GM19395 (cell line): Measurements from ENCODE around the gene PATL1.
"Not testable (repeated sequence)": the region's sequence is repeated elsewhere in the genome, so short reads cannot be mapped to it uniquely, and the experiment has no call there.

Experiments used
- ATAC-seq: cut with Tn5 transposase; IDR thresholded peaks from one replicate; pipeline ENCODE4 v1.9.1; 2021; ENCODE audit warnings: mild to moderate bottlenecking, moderate library complexity; ENCODE audit not compliant: unreplicated experiment

PATL1 gene

DNA sequence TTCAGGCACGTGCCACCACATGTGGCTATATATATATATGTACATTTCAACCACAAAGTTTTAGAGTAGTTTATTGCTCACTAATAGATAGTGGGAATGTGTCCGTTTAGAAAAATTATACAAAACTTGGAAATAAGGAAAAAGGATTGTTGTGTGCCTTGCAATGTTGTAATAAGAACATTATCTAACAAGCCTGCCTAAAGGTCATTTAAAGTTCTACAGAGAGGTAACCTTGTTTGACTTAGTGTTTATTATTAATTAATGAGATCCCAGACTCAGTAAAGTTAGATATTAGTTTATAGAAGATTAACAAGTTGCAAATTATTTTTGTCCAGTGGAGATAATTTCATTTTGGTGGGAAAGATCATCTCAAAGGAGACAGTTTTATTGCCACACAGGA is 5.5 kb upstream of the PATL1 start:
- no peak for ATAC-seq

DNA sequence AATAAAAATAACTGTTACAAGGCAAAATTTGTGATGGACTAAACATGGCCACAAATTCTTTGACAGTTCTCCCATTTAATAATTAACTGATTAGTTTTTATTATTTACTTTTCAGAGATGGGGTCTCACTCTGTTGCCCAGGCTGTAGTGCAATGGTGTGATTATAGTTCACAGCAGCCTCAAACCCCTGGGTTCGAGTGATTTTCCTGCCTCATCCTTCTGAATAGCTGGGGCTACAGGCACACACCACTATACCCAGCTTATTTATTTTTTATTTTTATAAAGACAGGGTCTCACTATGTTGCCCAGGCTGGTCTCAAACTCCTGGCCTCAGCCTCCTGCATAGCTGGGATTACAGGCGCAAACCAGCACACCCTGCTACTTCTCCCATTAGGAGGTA is 4.5 kb upstream of the PATL1 start:
- ATAC-seq = no peak

DNA sequence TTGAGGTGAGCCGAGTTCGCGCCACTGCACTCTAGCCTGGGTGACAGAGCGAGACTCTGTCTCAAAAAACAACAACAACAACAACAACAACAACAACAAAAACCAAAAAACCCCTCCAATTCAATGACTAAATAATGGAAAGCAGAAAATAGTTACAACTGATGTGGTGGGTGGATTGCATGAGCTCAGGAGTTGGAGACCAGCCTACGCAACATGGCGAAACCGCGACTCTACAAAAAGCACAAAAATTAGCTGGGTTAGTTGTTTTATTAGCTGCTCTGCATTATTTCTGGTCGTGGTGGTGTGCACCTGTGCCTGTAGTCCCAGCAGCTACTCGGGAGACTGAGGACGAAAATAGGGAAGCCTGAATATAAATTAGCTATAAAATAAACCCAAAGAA is 2.6 kb upstream of the PATL1 start:
- ATAC-seq = no peak

DNA sequence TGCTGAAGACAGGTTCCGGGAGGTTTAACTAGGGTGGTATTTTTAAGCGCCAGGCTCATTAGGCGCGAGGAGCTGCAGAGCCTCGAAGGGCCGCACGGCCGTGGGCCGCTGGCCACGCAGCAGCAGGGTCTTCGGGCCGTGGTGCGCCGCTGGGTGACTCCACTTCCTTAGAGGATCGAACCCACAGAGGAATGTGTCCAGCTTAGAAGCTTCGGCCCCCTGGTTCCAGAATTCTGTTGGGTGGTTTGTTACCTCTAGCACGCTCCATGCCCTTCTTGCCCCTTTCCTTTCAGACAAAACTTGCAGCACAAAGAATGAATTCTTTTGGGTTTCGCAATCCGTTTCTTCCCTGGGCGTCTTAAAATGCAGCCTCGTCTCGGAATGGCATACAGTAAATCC is 773 bp upstream of the PATL1 start:
- no peak for ATAC-seq

DNA sequence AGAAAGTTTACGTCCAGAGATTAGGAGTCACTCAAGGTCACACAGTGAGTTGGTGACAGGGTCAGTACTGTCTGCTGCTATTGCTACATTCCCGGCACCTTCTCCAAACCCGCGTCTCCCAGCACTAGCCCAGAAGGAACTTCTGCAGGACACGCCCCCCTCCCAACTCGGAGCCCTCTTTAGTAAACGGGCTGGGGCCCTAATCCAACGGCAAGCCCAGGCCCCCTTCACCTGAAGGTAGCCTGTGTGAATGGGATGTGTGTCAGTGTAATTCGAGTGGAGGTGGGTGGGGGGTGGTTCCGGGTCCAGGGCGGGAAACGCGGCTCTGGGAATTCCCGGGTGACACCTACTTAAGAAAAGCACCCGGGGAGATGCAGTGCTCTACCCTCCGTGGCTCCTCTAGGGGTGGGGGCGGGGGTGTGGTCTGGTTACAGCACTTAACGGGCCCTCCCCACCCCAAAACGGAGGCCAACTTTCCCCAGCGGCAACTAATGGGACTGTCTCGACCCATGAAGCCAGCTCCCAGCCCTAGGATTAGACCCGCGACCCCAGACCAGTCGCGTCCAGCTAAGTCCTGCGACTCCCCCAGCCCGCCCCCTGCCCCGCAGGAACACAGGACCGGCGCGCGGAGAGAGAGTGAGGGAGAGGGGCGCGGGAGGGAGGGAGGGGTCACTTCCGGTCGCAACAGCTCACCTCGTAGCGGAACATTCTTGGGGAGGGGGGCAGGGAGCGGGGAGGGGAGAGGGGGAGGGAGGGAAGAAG is 468 bp downstream of the PATL1 start:
- ATAC-seq = peak; percentile 42

DNA sequence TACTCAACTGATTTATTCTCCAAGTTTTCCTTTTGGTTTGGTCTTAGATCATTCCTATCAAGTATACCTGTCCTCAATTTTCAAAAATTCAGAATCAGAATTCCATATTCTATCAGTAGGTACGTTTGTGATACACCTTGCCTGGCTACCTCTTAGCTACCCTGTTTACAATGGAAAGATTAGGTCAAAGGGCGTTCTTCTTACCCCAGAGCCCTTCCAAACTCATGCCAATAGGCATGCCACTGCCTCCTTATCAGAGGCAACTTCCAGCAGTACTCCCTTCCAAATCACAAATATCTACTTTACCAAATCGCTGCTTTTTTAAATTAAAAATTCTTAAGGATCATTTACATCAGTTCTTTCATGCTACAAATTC is 1.0 kb downstream of the PATL1 start:
- ATAC-seq = no peak

DNA sequence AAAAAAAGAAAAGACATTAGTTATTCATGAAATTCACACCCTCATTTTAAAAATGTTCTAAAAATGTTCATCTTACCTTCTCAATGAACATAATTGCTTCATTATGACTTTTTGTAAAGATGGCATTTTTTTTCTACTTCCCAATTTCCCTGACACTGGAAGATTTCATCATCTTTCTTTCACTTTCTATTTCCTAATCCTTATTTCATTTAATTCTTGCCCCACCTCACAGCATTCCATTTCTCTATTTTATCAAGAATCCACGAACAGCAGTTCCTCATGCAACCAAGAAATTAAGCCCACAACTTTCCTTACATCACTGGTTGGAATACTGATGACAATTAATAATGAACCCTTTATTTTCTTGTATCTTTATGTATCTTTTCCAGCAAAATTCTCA is 1.9 kb downstream of the PATL1 start:
- no peak for ATAC-seq

DNA sequence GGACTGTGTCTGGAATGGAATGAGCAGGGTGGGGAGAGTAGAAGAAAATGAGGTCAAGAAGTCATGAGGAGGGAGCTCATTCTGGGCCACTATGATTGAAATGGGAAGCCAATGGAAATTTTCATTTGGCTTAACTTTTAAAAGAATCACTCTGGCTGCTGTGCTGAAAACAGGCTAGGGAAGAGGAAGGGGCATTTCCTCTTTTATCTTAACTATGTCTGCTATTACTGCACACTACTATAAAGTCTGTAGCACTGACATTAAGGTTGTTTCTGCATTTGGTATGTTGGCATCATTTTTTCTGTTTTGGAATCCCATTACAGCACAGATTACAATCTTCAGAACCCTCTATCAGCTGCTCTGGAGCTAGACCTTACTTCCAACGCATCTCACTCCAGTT is 8.2 kb downstream of the PATL1 start:
- no peak for ATAC-seq

DNA sequence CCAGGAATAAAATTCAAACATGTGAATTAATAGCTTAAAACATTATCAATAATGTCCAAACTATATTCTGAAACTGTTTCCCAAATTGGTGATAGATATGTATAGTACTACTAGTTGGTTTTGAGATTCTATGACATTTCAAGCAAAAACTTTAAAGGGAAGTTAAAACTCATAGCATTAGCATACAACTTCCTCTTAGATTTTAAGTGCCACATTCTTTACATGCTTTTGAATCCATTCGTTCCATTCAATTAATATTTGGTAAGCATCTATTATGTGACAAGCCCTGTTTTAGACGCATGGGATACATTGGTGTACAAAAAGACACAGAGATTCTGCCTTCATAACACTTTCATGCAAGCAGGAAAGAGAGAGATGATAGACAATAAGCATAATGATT is 8.9 kb downstream of the PATL1 start:
- ATAC-seq = no peak

DNA sequence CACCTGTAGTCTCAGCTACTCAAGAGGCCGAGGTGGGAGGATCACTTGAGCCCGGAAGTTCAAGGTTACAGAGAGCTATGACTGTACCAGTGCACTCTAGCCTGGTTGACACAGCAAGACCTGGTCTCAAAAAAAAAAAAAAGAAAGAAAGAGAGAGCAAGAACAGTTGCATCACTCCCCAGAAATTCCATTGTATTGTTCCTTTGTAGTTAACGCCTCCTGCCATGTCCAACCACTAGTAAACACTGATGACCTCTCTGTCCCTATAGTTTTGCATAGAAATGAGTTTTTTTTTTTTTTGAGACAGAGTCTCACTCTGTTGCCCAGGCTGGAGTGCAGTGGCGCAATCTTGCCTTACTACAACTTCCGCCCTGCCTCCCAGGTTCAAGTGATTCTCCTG is 10.8 kb downstream of the PATL1 start:
- no peak for ATAC-seq

DNA sequence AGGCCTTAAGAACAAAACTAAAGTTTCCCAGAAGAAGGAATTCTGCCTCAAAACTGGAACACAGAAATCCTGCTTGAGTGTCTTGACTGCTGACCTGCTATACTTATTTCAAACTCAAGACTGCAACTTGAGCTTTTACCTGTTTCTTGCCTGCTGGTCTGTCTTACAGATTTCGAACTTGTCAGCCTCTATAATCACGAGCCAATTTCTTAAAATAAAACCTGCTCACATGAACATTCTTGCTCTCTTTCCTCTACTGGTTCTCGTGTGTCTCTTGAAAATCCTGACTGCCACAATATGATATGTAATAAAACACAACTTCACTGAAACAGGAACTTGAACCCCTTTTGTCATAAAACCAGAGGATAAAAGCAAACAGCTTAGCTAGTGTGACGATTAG is 13.9 kb downstream of the PATL1 start:
- ATAC-seq = no peak

DNA sequence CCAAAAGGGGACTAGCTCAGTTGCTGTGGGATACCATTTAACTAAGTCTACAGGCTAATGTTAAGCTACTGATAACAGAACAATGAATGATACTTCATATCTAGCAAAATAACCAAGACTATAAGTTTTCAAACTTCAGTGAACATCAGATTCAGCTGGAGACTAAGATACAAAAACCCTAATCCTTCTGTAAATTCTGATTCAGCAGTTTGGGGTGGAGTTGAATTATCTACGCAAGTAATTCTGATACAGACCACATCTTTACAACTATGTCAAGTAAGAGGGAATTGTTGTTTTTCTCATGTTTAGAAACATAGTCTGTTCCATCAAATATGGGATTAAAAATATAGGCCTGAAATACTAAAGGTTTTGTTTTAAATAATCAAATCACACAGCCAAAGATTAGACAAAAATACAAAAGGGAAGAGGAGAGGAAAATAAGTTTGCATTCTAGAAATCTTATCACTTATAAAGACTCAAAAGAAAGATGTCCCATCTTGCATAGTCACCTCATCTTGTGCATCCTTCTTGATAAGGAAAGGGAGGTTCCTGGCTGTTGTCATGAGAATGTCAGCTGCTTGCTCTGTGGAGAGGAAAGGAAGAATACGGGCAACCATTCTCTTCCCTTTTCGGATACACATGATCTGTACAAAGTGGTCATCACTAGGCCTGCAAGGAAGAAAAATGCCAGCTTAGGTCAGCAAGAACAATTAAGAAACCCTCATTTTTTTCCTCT is 21.4 kb downstream of the PATL1 start:
- no peak for ATAC-seq

DNA sequence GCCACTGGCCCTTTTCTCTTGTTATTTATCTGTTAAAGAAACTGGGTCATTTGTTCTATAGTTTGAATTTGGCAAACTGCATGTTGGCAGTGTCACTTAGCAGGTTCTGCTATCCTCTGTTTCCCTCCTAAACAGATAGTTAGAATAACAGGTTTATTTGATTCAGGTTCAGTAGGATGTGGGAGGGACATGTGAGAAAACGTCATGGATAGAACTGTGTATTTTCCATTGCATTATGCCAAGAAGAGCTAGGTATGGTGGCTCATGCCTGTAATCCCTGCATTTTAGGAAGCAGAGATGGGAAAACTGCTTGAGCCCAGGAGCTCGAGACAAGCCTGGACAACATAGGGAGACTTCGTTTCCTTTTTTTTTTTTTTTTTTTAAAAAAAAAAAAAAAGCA is 24.3 kb downstream of the PATL1 start:
- ATAC-seq = no peak

DNA sequence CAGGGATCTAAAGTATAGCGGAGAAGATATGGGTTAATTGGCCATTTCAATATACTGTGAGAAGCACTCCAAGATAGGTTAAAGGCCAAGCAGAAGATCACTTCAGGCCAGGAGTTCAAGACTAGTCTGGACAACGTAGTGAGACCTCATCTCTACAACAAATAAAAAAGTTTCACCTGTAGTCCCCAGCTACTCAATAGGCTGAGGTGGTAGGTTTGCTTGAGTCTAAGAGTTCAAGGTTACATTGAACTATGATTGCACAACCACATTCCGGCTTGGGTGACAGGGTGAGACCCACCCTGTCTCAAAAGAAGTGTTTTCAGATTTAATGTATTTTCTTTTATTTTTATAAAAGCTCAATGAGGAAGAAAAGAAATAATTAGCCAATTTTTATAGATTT is 25.4 kb downstream of the PATL1 start:
- ATAC-seq = no peak

DNA sequence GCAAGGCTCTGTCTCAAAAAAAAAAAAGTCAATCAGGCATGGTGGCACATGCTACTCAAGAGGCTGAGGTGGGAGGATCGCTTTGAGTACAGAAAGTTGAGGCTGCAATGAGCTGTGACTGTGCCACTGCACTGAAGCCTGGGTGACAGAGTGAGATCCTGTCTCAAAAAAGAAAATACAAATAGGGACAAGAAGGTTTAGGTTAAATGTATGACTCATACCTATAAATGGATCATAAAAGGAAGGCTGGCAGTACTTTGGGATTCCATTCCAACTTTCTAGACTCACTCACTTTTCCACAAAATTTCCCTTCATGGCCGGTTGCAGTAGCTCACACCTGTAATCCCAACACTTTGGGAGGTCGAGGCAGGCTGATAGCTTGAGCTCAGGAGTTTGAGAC is 27.7 kb downstream of the PATL1 start:
- no peak for ATAC-seq

DNA sequence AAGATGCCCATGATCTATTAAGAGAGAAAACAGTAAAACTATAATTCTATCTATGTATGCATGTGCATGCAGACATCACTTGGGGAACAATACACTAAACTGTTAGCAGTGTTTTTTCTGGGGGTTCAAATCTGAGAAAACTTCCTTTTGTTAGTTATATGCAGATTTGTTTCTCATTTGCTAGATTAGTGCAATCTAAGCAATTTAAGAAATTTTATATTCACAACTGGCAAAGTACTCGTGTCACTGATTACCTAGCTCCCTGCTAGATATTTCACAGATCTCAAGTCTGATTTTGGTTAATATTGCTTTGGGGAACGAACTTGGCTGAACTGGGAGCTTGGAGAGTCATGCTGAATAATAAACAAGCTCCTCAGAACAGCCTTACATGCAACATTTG is 38.3 kb downstream of the PATL1 start:
- ATAC-seq = no peak

DNA sequence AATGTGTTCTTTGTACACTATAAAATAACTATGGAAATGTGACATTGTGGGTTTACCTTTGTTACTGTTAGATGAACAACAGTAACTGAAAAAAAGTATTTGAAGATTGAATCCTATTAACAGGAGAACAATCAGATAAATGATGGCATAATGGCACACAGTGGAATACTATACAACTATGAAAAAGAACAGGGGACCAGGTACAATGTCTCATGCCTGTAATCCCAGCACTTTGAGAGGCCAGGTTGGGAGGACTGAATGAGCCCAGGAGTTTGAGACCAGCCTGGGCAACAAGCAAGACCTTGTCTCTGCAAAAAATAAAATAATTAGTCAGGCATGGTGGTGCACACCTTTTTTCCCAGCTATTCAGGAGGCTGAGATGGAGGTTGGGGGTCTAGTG is 38.8 kb downstream of the PATL1 start:
- ATAC-seq = no peak

DNA sequence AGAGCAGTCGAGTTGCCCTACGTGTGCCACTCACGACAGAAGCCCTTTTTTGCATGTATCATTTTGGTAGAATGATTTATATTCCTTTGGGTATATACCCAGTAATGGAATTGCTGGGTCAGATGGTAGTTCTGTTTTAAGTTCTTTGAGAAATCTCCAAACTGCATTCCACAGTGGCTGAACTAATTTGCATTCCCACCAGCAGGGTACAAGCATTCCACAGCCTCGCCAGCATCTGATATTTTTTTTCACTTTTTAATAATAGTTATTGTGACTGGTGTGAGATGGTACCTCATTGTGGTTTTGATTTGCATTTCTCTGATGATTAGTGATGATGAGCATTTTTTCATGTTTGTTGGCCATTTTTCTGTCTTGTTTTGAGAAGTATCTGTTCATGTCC is 41.9 kb downstream of the PATL1 start:
- ATAC-seq = not testable (repeated sequence)

DNA sequence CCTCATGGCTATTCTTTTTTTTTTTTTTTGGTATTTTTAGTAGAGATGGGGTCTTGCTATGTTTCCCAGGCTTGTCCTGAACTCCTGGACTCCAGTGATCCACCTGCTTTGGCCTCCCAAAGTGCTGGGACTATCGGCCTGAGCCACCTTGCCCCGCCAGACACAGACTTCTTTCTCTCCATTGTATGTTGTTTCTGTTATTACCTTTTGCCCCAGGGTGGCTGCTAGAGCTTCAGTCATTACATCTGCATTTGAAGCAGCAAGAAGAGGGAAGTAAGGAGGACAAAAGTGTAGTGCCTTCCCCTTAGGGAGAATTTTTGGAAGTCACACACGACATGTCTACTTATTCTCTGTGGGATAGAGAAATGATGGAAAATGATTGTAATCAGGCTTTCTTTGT is 43.1 kb downstream of the PATL1 start:
- ATAC-seq = no peak

DNA sequence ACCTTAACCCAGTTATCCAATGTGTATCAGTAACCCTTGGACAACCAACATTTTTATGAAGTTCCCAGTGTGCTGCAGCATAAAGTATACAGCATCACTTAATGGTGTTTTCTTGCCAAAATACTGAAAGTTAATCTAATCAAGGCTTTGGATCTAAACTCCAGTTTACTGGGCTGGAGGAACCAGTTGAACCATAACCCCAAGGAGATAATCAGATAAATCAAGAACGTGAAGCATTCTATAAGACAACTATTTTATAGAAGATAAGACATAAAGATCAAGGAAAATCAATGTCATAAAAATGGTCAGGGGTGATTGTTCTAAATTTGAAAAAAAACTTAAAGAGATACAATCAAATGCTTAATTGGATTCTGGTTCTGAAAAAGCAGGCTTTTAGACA is 51.0 kb downstream of the PATL1 start:
- no peak for ATAC-seq

DNA sequence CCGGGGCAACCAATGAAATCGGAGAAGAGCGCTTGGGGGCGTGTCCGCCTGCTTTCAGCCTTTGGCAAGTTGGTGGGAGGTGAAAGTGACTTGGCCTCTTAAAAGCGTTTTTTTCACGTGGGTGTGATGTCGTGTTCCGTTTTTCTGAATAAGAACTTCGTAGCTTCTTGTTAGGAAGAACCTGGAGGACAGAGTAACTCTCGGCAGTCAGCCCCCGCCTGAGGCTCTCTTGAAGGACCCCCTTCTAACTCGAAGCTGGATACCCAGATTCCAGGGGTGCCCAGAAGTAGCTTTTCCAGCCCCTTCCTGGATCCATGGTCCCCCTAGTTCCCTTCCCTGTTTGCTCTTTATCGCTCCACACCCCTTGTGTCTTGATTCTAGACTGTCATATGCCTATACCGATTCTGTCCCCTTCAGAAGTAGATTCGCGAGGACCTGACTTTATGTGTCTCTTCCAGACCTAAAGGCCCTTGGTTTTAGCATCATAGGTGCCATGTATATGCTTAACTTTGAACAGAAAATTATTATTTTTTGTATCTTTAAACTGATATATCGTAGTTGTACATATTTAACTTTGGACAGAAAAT is 52.3 kb downstream of the PATL1 start:
- ATAC-seq = no peak

DNA sequence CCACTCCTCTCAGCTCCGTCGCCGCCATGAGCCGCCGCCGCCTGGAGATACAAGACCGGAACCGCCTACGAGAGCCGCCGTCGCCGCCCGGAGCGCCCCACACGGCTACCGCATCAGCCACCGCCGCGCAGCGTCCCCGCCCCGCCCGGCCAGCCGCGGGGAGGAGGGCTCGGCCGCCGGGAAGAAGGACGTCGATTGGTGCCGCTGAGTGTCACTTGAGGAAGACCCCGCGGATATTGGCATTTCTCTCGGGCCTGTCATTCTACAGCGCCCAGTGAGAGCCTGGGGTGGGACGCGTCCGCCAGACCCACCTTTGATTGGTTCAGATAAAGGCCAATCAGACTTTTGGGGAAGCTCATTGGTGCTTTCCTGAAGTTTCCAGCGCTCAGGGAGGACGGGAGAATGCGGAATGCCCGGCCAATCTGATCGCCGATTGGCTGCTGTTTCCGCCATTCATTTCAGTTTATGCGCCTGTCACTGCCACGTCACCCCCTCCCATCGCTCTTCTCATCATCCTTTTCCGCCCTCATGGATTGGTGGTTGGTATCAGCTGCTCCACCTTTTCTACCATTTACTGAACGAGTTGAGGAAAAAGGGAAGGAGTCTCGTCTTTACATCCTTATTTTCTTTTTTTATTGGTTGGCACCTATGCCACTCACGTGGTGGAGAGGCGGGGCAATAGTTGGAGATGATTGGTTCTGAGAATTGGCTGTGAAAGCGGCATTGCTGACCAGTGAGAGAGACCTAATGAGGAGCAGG is 53.0 kb downstream of the PATL1 start, which contains the start of gene OSBP:
OSBP (minus strand) TSS at position 138 of the 759 bp plus-strand sequence; CDS start at position 28, 110 bp downstream.
- ATAC-seq = peak; percentile 90
